Gastrocnemius medialis (tissue), 4 donors: ENCODE measurements around the gene MAEA.

Source experiments
- POLR2A ChIP-seq, 2 donors: fragments of 450-650 bp; IDR thresholded peaks; one replicate each; pipeline ENCODE4 v1.6.1; 2017; ENCODE audit warnings: antibody characterized with exemption in 2 of 2, mild to moderate bottlenecking in 2 of 2, moderate library complexity in 2 of 2
- TF ChIP-seq, protein P1 (sequence below), 5 experiments: fragments of 450-650 bp in 3 of 5; fragments of 200-600 bp in 2 of 5; sonication (generic) in 2 of 5; IDR thresholded peaks in 4 of 5; conservative IDR thresholded peaks in 1 of 5; 1 replicate in 4 of 5; 2 replicates in 1 of 5; pipeline ENCODE4 v1.5.1; 2016 to 2019; ENCODE audit warnings: antibody characterized with exemption in 5 of 5, mild to moderate bottlenecking in 3 of 5, moderate library complexity in 3 of 5

GRCh38 chr4:1241936-1242505 lies 47.7 kb upstream of the MAEA start:
- TF ChIP-seq, protein P1, sequence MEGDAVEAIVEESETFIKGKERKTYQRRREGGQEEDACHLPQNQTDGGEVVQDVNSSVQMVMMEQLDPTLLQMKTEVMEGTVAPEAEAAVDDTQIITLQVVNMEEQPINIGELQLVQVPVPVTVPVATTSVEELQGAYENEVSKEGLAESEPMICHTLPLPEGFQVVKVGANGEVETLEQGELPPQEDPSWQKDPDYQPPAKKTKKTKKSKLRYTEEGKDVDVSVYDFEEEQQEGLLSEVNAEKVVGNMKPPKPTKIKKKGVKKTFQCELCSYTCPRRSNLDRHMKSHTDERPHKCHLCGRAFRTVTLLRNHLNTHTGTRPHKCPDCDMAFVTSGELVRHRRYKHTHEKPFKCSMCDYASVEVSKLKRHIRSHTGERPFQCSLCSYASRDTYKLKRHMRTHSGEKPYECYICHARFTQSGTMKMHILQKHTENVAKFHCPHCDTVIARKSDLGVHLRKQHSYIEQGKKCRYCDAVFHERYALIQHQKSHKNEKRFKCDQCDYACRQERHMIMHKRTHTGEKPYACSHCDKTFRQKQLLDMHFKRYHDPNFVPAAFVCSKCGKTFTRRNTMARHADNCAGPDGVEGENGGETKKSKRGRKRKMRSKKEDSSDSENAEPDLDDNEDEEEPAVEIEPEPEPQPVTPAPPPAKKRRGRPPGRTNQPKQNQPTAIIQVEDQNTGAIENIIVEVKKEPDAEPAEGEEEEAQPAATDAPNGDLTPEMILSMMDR (IDR thresholded peaks at IDR 0.05 in 4 of 5, conservative IDR thresholded peaks at IDR 0.05 in 1 of 5): no peak
- no peak for TF ChIP-seq POLR2A (IDR thresholded peaks at IDR 0.05)
